K562 (cell line): ENCODE measurements around the gene SPATS2L. TPM values are rescaled to one million over a fixed set of nuclear protein-coding genes. Genes with fewer than 3 reads are reported as not detected.

Source experiments
- ATAC-seq: fragments of 200-7000 bp; cut with Tn5 transposase; 3 replicates; pipeline ENCODE4 v1.9.1; 2020; ENCODE audit warnings: moderate library complexity
- BruUV-seq: library from RNA; stranded (reverse); fragments of 400-500 nt; replicated peaks from 2 replicates; lab custom pipeline; 2021; lab: Mats Ljungman, UMichigan
- CTCF ChIA-PET: fragments of 300-600 bp; formaldehyde crosslinking; extraction: SDS; loops from one replicate; lab custom pipeline; 2021; ENCODE audit warnings: low intra/inter-chr PET ratio; lab: Yijun Ruan, JAX
- POLR2A ChIA-PET: fragments of 300-600, 350-650 bp; sonication (Branson Sonifier 250); formaldehyde crosslinking; extraction: SDS; loops from one replicate; lab custom pipeline; 2021; ENCODE audit warnings: antibody characterized with exemption, inconsistent platforms; lab: Yijun Ruan, JAX
- DNase-seq, 4 experiments: peaks; one replicate each; pipeline versions ENCODE4 v3.0.0 to v3.0.0-alpha.2; 2011 to 2018; ENCODE audit warnings: low spot score in 3 of 4, mixed read lengths in 3 of 4; ENCODE audit errors: extremely low read depth in 1 of 4
- FAIRE-seq: peaks from 2 replicates; lab custom pipeline; 2011; peaks lifted over from hg19 to GRCh38; lab: Jason Lieb, UNC
- H2AFZ ChIP-seq: 2 replicates; pipeline ENCODE4 v1.6.0; 2011; ENCODE audit warnings: low read depth, low read length, control low read depth, inconsistent platforms
- H3K27ac ChIP-seq: fragments of 200-600 bp; 3 replicates; pipeline ENCODE4 v1.8.0; 2011; ENCODE audit warnings: low read depth, mild to moderate bottlenecking, control low read depth, inconsistent platforms, low read length, moderate library complexity, mixed read lengths; ENCODE audit errors: extremely low read depth
- H3K27me3 ChIP-seq, 2 experiments: fragments of 300-600 bp in 1 of 2; 2 replicates in 1 of 2; 3 replicates in 1 of 2; pipeline versions ENCODE4 v1.6.0 to v1.8.0; 2011; ENCODE audit warnings: inconsistent platforms in 2 of 2, low read length in 2 of 2, mild to moderate bottlenecking in 1 of 2, mixed read lengths in 1 of 2, moderate library complexity in 1 of 2; ENCODE audit not compliant: control insufficient read depth in 2 of 2, insufficient read depth in 2 of 2
- H3K36me3 ChIP-seq: fragments of 300-600 bp; 3 replicates; pipeline ENCODE4 v1.8.0; 2011; ENCODE audit warnings: mild to moderate bottlenecking, low read length, inconsistent platforms; ENCODE audit not compliant: control insufficient read depth, insufficient read depth
- H3K4me1 ChIP-seq, 2 experiments: fragments of 200-600 bp in 1 of 2; replicated peaks in 1 of 2; 2 replicates in 1 of 2; 3 replicates in 1 of 2; pipeline versions ENCODE4 v1.5.1 to v1.8.0; 2011; ENCODE audit warnings: inconsistent platforms in 2 of 2, low read length in 2 of 2, mild to moderate bottlenecking in 1 of 2, mixed read lengths in 1 of 2, moderate library complexity in 1 of 2; ENCODE audit not compliant: control insufficient read depth in 2 of 2, insufficient read depth in 2 of 2
- H3K4me2 ChIP-seq: 2 replicates; pipeline ENCODE4 v1.6.1; 2011; ENCODE audit warnings: low read length, control low read depth, inconsistent platforms, mixed read lengths; ENCODE audit not compliant: insufficient read depth
- H3K4me3 ChIP-seq: fragments of 200-600 bp; sonication (generic), shearing (Covaris generic); 2 replicates; pipeline ENCODE4 v1.5.1; 2016; ENCODE audit warnings: control low read depth, inconsistent platforms
- H3K79me2 ChIP-seq: fragments of 200-600 bp; 3 replicates; pipeline ENCODE4 v1.8.0; 2011; ENCODE audit warnings: low read length, inconsistent platforms; ENCODE audit not compliant: control insufficient read depth, insufficient read depth
- H3K9ac ChIP-seq, 2 experiments: 2 replicates each; pipeline versions ENCODE4 v1.6.0 to v1.6.1; 2011; ENCODE audit warnings: low read depth in 2 of 2, low read length in 2 of 2, control low read depth in 1 of 2, inconsistent platforms in 1 of 2, mild to moderate bottlenecking in 1 of 2, mixed read lengths in 1 of 2; ENCODE audit not compliant: insufficient read depth in 1 of 2
- H3K9me1 ChIP-seq: one replicate; pipeline ENCODE4 v1.6.0; 2011; ENCODE audit warnings: inconsistent platforms, mild to moderate bottlenecking, low read length, moderate library complexity; ENCODE audit not compliant: control insufficient read depth, insufficient read depth
- H3K9me3 ChIP-seq: replicated peaks from 2 replicates; pipeline ENCODE4 v1.5.1; 2011; ENCODE audit warnings: low read depth, low read length, inconsistent platforms; ENCODE audit not compliant: control insufficient read depth, insufficient read depth
- H4K20me1 ChIP-seq: replicated peaks from 2 replicates; pipeline ENCODE4 v1.6.1; 2011; ENCODE audit warnings: low read length, inconsistent platforms, mixed read lengths; ENCODE audit not compliant: control insufficient read depth, insufficient read depth
- IRF9 ChIP-seq: fragments of 450-650 bp; IDR thresholded peaks from 2 replicates; pipeline ENCODE4 v1.6.1; 2016; ENCODE audit warnings: missing biosample characterization, missing genetic modification characterization
- MED1 ChIP-seq: sonication (generic); formaldehyde crosslinking; IDR thresholded peaks from 2 replicates; pipeline ENCODE4 v1.8.1; 2023; ENCODE audit warnings: missing genetic modification reagents, borderline replicate concordance
- MEF2A ChIP-seq: IDR thresholded peaks from 2 replicates; pipeline ENCODE4 v1.6.1; 2011; ENCODE audit warnings: low read depth, mild to moderate bottlenecking, low read length, moderate library complexity; ENCODE audit not compliant: control insufficient read depth
- NCOA2 ChIP-seq, 2 experiments: fragments of 450-650 bp; IDR thresholded peaks; 2 replicates each; pipeline ENCODE4 v1.6.1; 2018; ENCODE audit warnings: mild to moderate bottlenecking in 2 of 2, moderate library complexity in 1 of 2; ENCODE audit not compliant: partially characterized antibody in 2 of 2
- NCOA4 ChIP-seq: fragments of 450-650 bp; IDR thresholded peaks from 2 replicates; pipeline ENCODE4 v1.6.1; 2018; ENCODE audit warnings: mild to moderate bottlenecking; ENCODE audit not compliant: partially characterized antibody
- NFIX ChIP-seq: fragments of 250-450 bp; sonication (Bioruptor Pico); IDR thresholded peaks from 2 replicates; pipeline ENCODE4 v1.4.0; 2020; ENCODE audit warnings: low read depth, mild to moderate bottlenecking, moderate library complexity
- OTX1 ChIP-seq: fragments of 450-650 bp; formaldehyde crosslinking; IDR thresholded peaks from 2 replicates; pipeline ENCODE4 v1.4.0; 2022; ENCODE audit warnings: mild to moderate bottlenecking
- PPARD ChIP-seq: fragments of 250-450 bp; sonication (Bioruptor Pico); IDR thresholded peaks from 2 replicates; pipeline ENCODE4 v1.8.0; 2022; ENCODE audit warnings: inconsistent platforms, mild to moderate bottlenecking, moderate library complexity
- TAF7 ChIP-seq: fragments of 450-650 bp; IDR thresholded peaks from 2 replicates; pipeline ENCODE4 v1.6.1; 2016; ENCODE audit warnings: missing genetic modification characterization, missing compliant biosample characterization
- ZNF76 ChIP-seq: fragments of 250-450 bp; sonication (Bioruptor Pico); IDR thresholded peaks from 2 replicates; pipeline ENCODE4 v1.4.0; 2020; ENCODE audit warnings: mild to moderate bottlenecking, moderate library complexity, borderline replicate concordance
- WGBS: fragments of 100-300 bp; shearing (Covaris generic); methylation state at CpG from one replicate; pipeline ENCODE4 v1.1.6; 2016; ENCODE audit warnings: low coverage, mixed read lengths; ENCODE audit not compliant: insufficient coverage; ENCODE audit errors: missing lambda C conversion rate; 5-methylcytosine and 5-hydroxymethylcytosine counted together
- in situ Hi-C: fragments of 300-500 bp; cut with MboI; formaldehyde crosslinking; loops from 4 replicates; pipeline ENCODE4 v1.15.0; 2018; ENCODE audit warnings: inconsistent platforms, mixed read lengths
- intact Hi-C: fragments of 100-400 bp; cut with micrococcal nuclease; formaldehyde crosslinking; loops from 2 replicates; pipeline ENCODE4 v1.14.2; 2022
- polyA plus RNA-seq, 8 experiments: library from polyadenylated mRNA; depleted of rRNA in 4 of 8; stranded (reverse) in 5 of 8; unstranded in 3 of 8; fragments of >200 nt; fragmentation: Nextera tagmentation in 2 of 8; fragmentation: Illumina TruSeq in 1 of 8; extraction: Ambion mirVana in 2 of 8; extraction: Trizol in 1 of 8; gene quantifications; 2 replicates each; pipeline versions ENCODE4 v1.2.1 to v1.2.3, GENCODE V29; 2011 to 2014; ENCODE audit warnings: inconsistent platforms in 1 of 8, missing spikeins in 1 of 8
- total RNA-seq, 7 experiments: library from RNA; depleted of rRNA in 6 of 7; stranded (reverse); fragments of >200 nt in 6 of 7; fragmentation: Illumina TruSeq in 2 of 7; extraction: Trizol in 2 of 7; gene quantifications; 2 replicates each; pipeline versions ENCODE4 v1.2.1 to v1.2.3, GENCODE V29; 2011 to 2021; ENCODE audit warnings: low replicate concordance in 1 of 7
- TF ChIP-seq, protein P1 (sequence below): fragments of 450-650 bp; formaldehyde crosslinking; IDR thresholded peaks from 2 replicates; pipeline ENCODE4 v1.4.0; 2020; ENCODE audit warnings: mild to moderate bottlenecking, moderate library complexity

Gene SPATS2L
- total and polyA plus RNA-seq, 9 of the 15 experiments (the other 6 are each of a cell fraction or from before 2014, with no cell fraction given): 11.3 to 41.5 (median 24.9) TPM

- Histone ChIP-seq H2AFZ (no peak overlapping the region), H3K9me3 (no peaks in the 10 kb centered on the region), H3K4me1 (peaks cover 5 to 15% of the 10 kb centered on the region in 2 experiments; a peak in 4 of 5 replicates), H4K20me1 (no peaks in the 10 kb centered on the region), H3K9me1 (no peaks in the 10 kb centered on the region), H3K27ac (no peak overlapping the region), H3K79me2 (peaks cover 5% of the 10 kb centered on the region; the same call in 1 of the 3 replicates), H3K36me3 (no peaks in the 10 kb centered on the region), H3K4me3 (no peak overlapping the region), H3K4me2 (no peak overlapping the region), H3K9ac (no peak overlapping the region), H3K27me3 (no peaks in the 10 kb centered on the region)
- ChIA-PET CTCF (no interaction called here), POLR2A (no interaction called here)
- BruUV-seq: no TSS peak
- no peak for DNase-seq
- no peak for FAIRE-seq
- intact Hi-C loops (no loop called here), in situ Hi-C loops (no loop called here)
- ATAC-seq: no peak
- 73% methylated on average over 2 of the region's 3 CpGs for WGBS
- TF ChIP-seq ZNF76 (CRISPR knock-in tag): no peak
- TF ChIP-seq NCOA2 (IDR thresholded peaks at IDR 0.05; ENCODE audit: partially characterized antibody in 2 of 2): no peak
- no peak for TF ChIP-seq PPARD (CRISPR knock-in tag)
- no peak for TF ChIP-seq TAF7 (tag)
- TF ChIP-seq IRF9 (tag): no peak
- TF ChIP-seq NCOA4: no peak
- TF ChIP-seq, protein P1, sequence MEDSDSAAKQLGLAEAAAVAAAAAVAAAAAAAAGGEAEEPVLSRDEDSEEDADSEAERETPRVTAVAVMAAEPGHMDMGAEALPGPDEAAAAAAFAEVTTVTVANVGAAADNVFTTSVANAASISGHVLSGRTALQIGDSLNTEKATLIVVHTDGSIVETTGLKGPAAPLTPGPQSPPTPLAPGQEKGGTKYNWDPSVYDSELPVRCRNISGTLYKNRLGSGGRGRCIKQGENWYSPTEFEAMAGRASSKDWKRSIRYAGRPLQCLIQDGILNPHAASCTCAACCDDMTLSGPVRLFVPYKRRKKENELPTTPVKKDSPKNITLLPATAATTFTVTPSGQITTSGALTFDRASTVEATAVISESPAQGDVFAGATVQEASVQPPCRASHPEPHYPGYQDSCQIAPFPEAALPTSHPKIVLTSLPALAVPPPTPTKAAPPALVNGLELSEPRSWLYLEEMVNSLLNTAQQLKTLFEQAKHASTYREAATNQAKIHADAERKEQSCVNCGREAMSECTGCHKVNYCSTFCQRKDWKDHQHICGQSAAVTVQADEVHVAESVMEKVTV: no peak
- TF ChIP-seq MEF2A: no peak
- TF ChIP-seq OTX1 (CRISPR knock-in tag): no peak
- no peak for TF ChIP-seq MED1 (CRISPR knock-in tag)
- TF ChIP-seq NFIX (CRISPR knock-in tag): no peak
Observed at GRCh38 chr2:200317975-200318374, 11.5 kb downstream of the SPATS2L start.
